ENCODE measurements around the gene FREM2. TPM values are rescaled to one million over a fixed set of nuclear protein-coding genes. Genes with fewer than 3 reads are reported as not detected.

Gene FREM2
- total RNA-seq, 6 donors from 2014 or later = 7.8 to 26.6 (median 17.3) TPM

GRCh38 chr13:38908574-38908973, 221.7 kb downstream of the FREM2 start:
- no peak for TF ChIP-seq EP300 (IDR thresholded peaks at IDR 0.05)
- no peak for TF ChIP-seq POLR2A (IDR thresholded peaks at IDR 0.05)
- TF ChIP-seq, protein P1, sequence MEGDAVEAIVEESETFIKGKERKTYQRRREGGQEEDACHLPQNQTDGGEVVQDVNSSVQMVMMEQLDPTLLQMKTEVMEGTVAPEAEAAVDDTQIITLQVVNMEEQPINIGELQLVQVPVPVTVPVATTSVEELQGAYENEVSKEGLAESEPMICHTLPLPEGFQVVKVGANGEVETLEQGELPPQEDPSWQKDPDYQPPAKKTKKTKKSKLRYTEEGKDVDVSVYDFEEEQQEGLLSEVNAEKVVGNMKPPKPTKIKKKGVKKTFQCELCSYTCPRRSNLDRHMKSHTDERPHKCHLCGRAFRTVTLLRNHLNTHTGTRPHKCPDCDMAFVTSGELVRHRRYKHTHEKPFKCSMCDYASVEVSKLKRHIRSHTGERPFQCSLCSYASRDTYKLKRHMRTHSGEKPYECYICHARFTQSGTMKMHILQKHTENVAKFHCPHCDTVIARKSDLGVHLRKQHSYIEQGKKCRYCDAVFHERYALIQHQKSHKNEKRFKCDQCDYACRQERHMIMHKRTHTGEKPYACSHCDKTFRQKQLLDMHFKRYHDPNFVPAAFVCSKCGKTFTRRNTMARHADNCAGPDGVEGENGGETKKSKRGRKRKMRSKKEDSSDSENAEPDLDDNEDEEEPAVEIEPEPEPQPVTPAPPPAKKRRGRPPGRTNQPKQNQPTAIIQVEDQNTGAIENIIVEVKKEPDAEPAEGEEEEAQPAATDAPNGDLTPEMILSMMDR (IDR thresholded peaks at IDR 0.05) = no peak
- no peak for TF ChIP-seq POLR2AphosphoS5 (IDR thresholded peaks at IDR 0.05)
- Histone ChIP-seq H3K36me3 (no peaks in the 10 kb centered on the region), H3K27ac (no peak overlapping the region), H3K4me1 (no peaks in the 10 kb centered on the region), H3K27me3 (no peaks in the 10 kb centered on the region), H3K4me3 (no peak overlapping the region), H3K9me3 (no peaks in the 10 kb centered on the region)
- no peak for DNase-seq
- WGBS, 2 donors = 89 to 91% methylated on average over 2 of the region's 2 CpGs
- no peak for ATAC-seq (ENCODE audit: low FRiP score in 2 of 2)

DNA sequence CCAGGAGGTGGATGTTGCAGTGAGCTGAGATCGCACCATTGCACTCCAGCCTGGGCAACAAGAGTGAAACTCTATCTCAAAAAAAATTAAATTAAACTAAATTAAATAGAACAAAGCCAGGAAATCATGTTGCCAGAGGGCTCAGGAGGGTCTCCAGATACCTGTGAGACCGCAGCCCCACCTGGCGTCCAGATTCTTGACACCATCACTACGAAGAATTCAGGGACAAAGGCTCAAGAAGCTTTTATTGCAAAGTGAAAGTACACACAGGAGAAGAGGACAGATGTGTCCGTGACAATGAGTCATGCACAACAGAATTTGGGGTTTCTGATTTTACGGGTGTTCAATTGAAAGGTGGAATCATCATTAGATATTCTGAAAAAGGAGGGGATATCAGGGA, 227.2 kb downstream of the FREM2 start:
- no peaks in the 10 kb centered on the region for H3K27me3 ChIP-seq
- DNase-seq = no peak
- no peaks in the 10 kb centered on the region for H3K9me3 ChIP-seq
- no peak for TF ChIP-seq POLR2A (IDR thresholded peaks at IDR 0.05)
- TF ChIP-seq EP300 (IDR thresholded peaks at IDR 0.05) = no peak
- TF ChIP-seq, protein P1 (IDR thresholded peaks at IDR 0.05) = no peak
- TF ChIP-seq POLR2AphosphoS5 (IDR thresholded peaks at IDR 0.05) = no peak
- H3K4me3 ChIP-seq = no peak overlapping the region
- no peak for ATAC-seq (ENCODE audit: low FRiP score in 2 of 2)
- peaks cover 0 to 2% (median 0%) of the 10 kb centered on the region in 4 donors for H3K4me1 ChIP-seq
- no peak overlapping the region for H3K27ac ChIP-seq
- WGBS, 2 donors = 82 to 87% methylated on average over 6 of the region's 6 CpGs
- no peaks in the 10 kb centered on the region for H3K36me3 ChIP-seq

DNA sequence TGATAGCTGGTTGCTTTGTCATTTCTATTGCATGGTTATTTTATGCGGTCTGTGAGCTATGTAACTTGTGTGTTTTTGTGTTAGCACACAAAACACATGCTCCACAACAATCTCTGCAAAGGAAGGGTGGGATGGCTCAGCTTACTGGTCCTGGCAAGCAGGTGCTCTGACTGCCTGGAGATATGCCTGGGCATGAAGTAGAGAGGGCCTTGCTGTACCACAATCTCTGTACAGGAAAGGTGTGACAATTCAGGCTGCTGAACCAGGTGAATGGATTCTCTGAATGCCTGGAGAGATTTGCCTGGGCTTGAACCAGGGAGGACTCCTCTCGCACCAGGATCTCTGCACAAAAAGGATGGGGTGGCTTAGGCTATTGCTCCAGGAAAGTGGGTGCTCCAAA, 234.2 kb downstream of the FREM2 start:
- Histone ChIP-seq H3K27me3 (no peaks in the 10 kb centered on the region), H3K4me3 (no peak overlapping the region), H3K4me1 (no peaks in the 10 kb centered on the region), H3K27ac (no peak overlapping the region), H3K36me3 (no peaks in the 10 kb centered on the region), H3K9me3 (no peaks in the 10 kb centered on the region)
- 55 to 69% methylated on average over 2 of the region's 2 CpGs for whole genome bisulfite sequencing, 2 donors
- TF ChIP-seq EP300 (IDR thresholded peaks at IDR 0.05) = no peak
- TF ChIP-seq, protein P1 (IDR thresholded peaks at IDR 0.05) = no peak
- TF ChIP-seq POLR2A (IDR thresholded peaks at IDR 0.05) = no peak
- no peak for TF ChIP-seq POLR2AphosphoS5 (IDR thresholded peaks at IDR 0.05)
- DNase-seq = no peak
- no peak for ATAC-seq (ENCODE audit: low FRiP score in 2 of 2)

- ATAC-seq (ENCODE audit: low FRiP score in 2 of 2) = no peak
- TF ChIP-seq, protein P1 (IDR thresholded peaks at IDR 0.05) = no peak
- TF ChIP-seq EP300 (IDR thresholded peaks at IDR 0.05) (no peak), POLR2AphosphoS5 (IDR thresholded peaks at IDR 0.05) (no peak), POLR2A (IDR thresholded peaks at IDR 0.05) (no peak)
- 80 to 86% methylated on average over 1 of the region's 1 CpG for whole genome bisulfite sequencing, 2 donors
- Histone ChIP-seq H3K9me3 (no peaks in the 10 kb centered on the region), H3K4me3 (no peak overlapping the region), H3K27me3 (no peaks in the 10 kb centered on the region), H3K27ac (no peak overlapping the region), H3K4me1 (no peaks in the 10 kb centered on the region), H3K36me3 (no peaks in the 10 kb centered on the region)
- DNase-seq = no peak
Measured at GRCh38 chr13:38922170-38922569, 235.3 kb downstream of the FREM2 start.

- TF ChIP-seq, protein P1 (IDR thresholded peaks at IDR 0.05) = no peak
- TF ChIP-seq EP300 (IDR thresholded peaks at IDR 0.05) = no peak
- no peak for TF ChIP-seq POLR2A (IDR thresholded peaks at IDR 0.05)
- no peak for TF ChIP-seq POLR2AphosphoS5 (IDR thresholded peaks at IDR 0.05)
- no peaks in the 10 kb centered on the region for H3K27me3 ChIP-seq
- H3K27ac ChIP-seq = no peak overlapping the region
- no peaks in the 10 kb centered on the region for H3K36me3 ChIP-seq
- no peak for ATAC-seq (ENCODE audit: low FRiP score in 2 of 2)
- DNase-seq = no peak
- H3K4me3 ChIP-seq = no peak overlapping the region
- no peaks in the 10 kb centered on the region for H3K4me1 ChIP-seq
- H3K9me3 ChIP-seq = no peaks in the 10 kb centered on the region
Measured at GRCh38 chr13:38933786-38934185, 246.9 kb downstream of the FREM2 start.

All from upper lobe of left lung (tissue), 6 donors.